MM.1S (cell line): ENCODE results near the gene TGFBR2.

Experiments used
- DNase-seq: peaks from one replicate; pipeline ENCODE4 v3.0.0-alpha.2; 2015
- H2AFZ ChIP-seq: fragments of 300-600 bp; sonication (generic); 2 replicates; pipeline ENCODE4 v1.6.0; 2016; ENCODE audit warnings: antibody characterized with exemption, low read length
- H3F3A ChIP-seq: fragments of 300-600 bp; sonication (generic); 2 replicates; pipeline ENCODE4 v1.6.1; 2016; ENCODE audit warnings: mild to moderate bottlenecking, antibody characterized with exemption, low read length, moderate library complexity, mixed read lengths; ENCODE audit not compliant: insufficient read depth
- H3K27ac ChIP-seq: fragments of 300-600 bp; sonication (generic); 2 replicates; pipeline ENCODE4 v1.5.1; 2016; ENCODE audit warnings: mild to moderate bottlenecking, low read length
- H3K27me3 ChIP-seq: fragments of 300-600 bp; sonication (generic); replicated peaks from 2 replicates; pipeline ENCODE4 v1.6.0; 2016; ENCODE audit warnings: low read length; ENCODE audit not compliant: insufficient read depth
- H3K36me3 ChIP-seq: fragments of 300-600 bp; sonication (generic); replicated peaks from 2 replicates; pipeline ENCODE4 v1.6.1; 2016; ENCODE audit warnings: mild to moderate bottlenecking, low read length, mixed read lengths; ENCODE audit not compliant: insufficient read depth
- H3K4me1 ChIP-seq: fragments of 300-600 bp; sonication (generic); 2 replicates; pipeline ENCODE4 v1.6.1; 2016; ENCODE audit warnings: low read length, mixed read lengths
- H3K4me2 ChIP-seq: fragments of 300-600 bp; sonication (generic); 2 replicates; pipeline ENCODE4 v1.6.0; 2016; ENCODE audit warnings: low read depth, low read length
- H3K4me3 ChIP-seq: fragments of 300-600 bp; sonication (generic); 2 replicates; pipeline ENCODE4 v1.5.1; 2016; ENCODE audit warnings: low read length, mixed read lengths
- H3K79me2 ChIP-seq: fragments of 300-600 bp; sonication (generic); 2 replicates; pipeline ENCODE4 v1.6.1; 2016; ENCODE audit warnings: mixed run types, low read length, mixed read lengths
- H3K9ac ChIP-seq: fragments of 300-600 bp; sonication (generic); 2 replicates; pipeline ENCODE4 v1.6.1; 2016; ENCODE audit warnings: low read length, mixed read lengths
- H3K9me2 ChIP-seq: fragments of 300-600 bp; sonication (generic); replicated peaks from 2 replicates; pipeline ENCODE4 v1.6.1; 2016; ENCODE audit warnings: mild to moderate bottlenecking, low read length, mixed read lengths; ENCODE audit not compliant: insufficient read depth
- H3K9me3 ChIP-seq: fragments of 300-600 bp; sonication (generic); replicated peaks from 2 replicates; pipeline ENCODE4 v1.6.1; 2016; ENCODE audit warnings: mild to moderate bottlenecking, low read length, mixed read lengths; ENCODE audit not compliant: insufficient read depth
- H4K20me1 ChIP-seq: fragments of 300-600 bp; sonication (generic); 2 replicates; pipeline ENCODE4 v1.6.1; 2016; ENCODE audit warnings: mild to moderate bottlenecking, low read length, moderate library complexity, mixed read lengths; ENCODE audit not compliant: insufficient read depth
- EZH2 ChIP-seq: fragments of 300-600 bp; sonication (generic); optimal IDR thresholded peaks from 2 replicates; pipeline ENCODE3; 2017; ENCODE audit warnings: low read depth, mild to moderate bottlenecking, antibody characterized with exemption, low read length, mixed read lengths
- EZH2phosphoT487 ChIP-seq: fragments of 300-600 bp; sonication (generic); IDR thresholded peaks from 2 replicates; pipeline ENCODE4 v1.6.1; 2018; ENCODE audit warnings: antibody characterized with exemption, low read length
- TF ChIP-seq, protein P1 (sequence below): fragments of 300-600 bp; sonication (generic); IDR thresholded peaks from 2 replicates; pipeline ENCODE4 v1.5.1; 2016; ENCODE audit warnings: antibody characterized with exemption, low read length, mixed read lengths

TGFBR2 gene

DNA sequence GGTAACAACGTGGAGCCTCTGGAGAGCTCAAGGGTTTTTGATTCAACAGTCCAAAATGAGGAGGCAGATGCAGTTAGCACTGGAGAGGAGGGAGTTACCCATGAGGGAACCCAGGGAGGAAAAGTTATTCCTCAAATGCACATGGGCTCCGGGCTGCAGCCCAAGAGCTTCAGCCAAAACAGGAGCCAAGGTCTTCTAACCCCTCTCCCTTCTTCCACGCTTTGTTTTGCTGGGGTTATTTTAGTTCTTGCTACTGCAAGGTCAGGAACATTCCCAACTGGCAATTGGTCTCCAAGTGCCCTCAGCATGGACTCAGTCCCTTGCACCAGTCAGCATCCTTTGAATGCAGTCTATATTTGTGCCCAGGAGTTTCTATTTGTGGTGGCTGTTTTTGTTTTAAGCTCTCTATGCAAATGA lies 90.0 kb downstream of the TGFBR2 start:
- no peak overlapping the region for H3K27ac ChIP-seq
- H4K20me1 ChIP-seq = no peaks in the 10 kb centered on the region
- H3K9ac ChIP-seq = no peak overlapping the region
- no peaks in the 10 kb centered on the region for H3F3A ChIP-seq
- TF ChIP-seq, protein P1, sequence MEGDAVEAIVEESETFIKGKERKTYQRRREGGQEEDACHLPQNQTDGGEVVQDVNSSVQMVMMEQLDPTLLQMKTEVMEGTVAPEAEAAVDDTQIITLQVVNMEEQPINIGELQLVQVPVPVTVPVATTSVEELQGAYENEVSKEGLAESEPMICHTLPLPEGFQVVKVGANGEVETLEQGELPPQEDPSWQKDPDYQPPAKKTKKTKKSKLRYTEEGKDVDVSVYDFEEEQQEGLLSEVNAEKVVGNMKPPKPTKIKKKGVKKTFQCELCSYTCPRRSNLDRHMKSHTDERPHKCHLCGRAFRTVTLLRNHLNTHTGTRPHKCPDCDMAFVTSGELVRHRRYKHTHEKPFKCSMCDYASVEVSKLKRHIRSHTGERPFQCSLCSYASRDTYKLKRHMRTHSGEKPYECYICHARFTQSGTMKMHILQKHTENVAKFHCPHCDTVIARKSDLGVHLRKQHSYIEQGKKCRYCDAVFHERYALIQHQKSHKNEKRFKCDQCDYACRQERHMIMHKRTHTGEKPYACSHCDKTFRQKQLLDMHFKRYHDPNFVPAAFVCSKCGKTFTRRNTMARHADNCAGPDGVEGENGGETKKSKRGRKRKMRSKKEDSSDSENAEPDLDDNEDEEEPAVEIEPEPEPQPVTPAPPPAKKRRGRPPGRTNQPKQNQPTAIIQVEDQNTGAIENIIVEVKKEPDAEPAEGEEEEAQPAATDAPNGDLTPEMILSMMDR = no peak
- TF ChIP-seq EZH2phosphoT487 = no peak
- no peak for TF ChIP-seq EZH2
- no peaks in the 10 kb centered on the region for H3K9me3 ChIP-seq
- H3K27me3 ChIP-seq = no peaks in the 10 kb centered on the region
- peaks cover 10% of the 10 kb centered on the region for H3K4me1 ChIP-seq
- DNase-seq = no peak
- H3K4me2 ChIP-seq = 0 out of 2 replicates have a peak overlapping the region, but pooled peaks have one; percentile 7
- no peaks in the 10 kb centered on the region for H3K79me2 ChIP-seq
- no peaks in the 10 kb centered on the region for H3K9me2 ChIP-seq
- no peak overlapping the region for H3K4me3 ChIP-seq
- no peaks in the 10 kb centered on the region for H3K36me3 ChIP-seq
- no peak overlapping the region for H2AFZ ChIP-seq

DNA sequence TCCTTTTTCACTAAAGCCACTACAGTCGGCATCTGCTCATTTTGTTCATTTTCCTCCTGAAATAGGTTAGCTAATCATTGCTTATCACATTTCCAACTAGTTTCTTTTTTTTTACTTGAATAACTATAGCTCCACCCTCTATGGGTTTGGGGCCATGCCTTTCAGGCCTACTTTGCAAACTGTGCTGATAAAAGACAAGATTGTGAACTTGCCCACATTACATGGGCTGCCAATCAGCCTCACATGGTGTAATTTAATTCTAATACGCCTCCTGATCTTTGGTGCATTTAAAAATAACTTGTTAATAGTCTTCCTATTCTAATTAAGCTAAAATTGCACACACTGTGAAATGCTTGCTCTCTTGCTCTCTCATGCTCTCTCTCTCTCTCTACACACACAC lies 90.5 kb downstream of the TGFBR2 start:
- Histone ChIP-seq H2AFZ (no peak overlapping the region), H3K9me2 (no peaks in the 10 kb centered on the region), H3K4me2 (0 out of 2 replicates have a peak overlapping the region, but pooled peaks have one; percentile 7), H4K20me1 (no peaks in the 10 kb centered on the region), H3K27me3 (no peaks in the 10 kb centered on the region), H3K79me2 (no peaks in the 10 kb centered on the region), H3K4me1 (peaks cover 10% of the 10 kb centered on the region), H3K27ac (no peak overlapping the region), H3K36me3 (no peaks in the 10 kb centered on the region), H3K4me3 (no peak overlapping the region), H3F3A (no peaks in the 10 kb centered on the region), H3K9ac (no peak overlapping the region), H3K9me3 (no peaks in the 10 kb centered on the region)
- DNase-seq = no peak
- no peak for TF ChIP-seq EZH2
- TF ChIP-seq, protein P1 = no peak

DNA sequence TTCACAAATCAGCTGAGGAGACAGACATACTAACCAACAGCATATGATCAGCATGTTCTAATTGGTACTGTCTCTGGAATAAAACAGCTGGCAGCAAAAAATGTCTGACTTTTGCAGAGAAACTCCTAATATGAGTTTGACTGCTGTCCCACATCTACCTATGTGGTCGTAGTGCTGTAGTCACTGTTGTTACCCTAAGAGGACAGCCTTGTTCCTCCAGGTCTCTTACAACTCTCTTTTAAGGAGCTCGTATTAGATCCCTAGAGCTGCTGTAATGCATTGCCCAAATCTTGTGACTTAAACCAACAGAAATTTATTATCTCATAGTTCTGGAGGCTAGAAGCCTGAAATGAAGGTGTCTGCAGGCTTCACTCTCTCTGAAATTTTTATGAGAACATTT lies 92.1 kb downstream of the TGFBR2 start:
- TF ChIP-seq EZH2 (no peak), EZH2phosphoT487 (no peak)
- TF ChIP-seq, protein P1 = no peak
- Histone ChIP-seq H3K9me2 (no peaks in the 10 kb centered on the region), H3K27me3 (no peaks in the 10 kb centered on the region), H3K79me2 (no peaks in the 10 kb centered on the region), H3K27ac (no peak overlapping the region), H3K9ac (no peak overlapping the region), H3K4me1 (peaks cover 10% of the 10 kb centered on the region), H3K9me3 (no peaks in the 10 kb centered on the region), H3K4me2 (no peak overlapping the region), H3K36me3 (no peaks in the 10 kb centered on the region), H4K20me1 (no peaks in the 10 kb centered on the region), H3K4me3 (no peak overlapping the region), H3F3A (no peaks in the 10 kb centered on the region), H2AFZ (no peak overlapping the region)
- no peak for DNase-seq
